ENCODE data around the gene ME2. TPM values are rescaled to one million over a fixed set of nuclear protein-coding genes. Genes with fewer than 3 reads are reported as not detected.
"Not testable (repeated sequence)": the region's sequence is repeated elsewhere in the genome, so short reads cannot be mapped to it uniquely, and the experiment has no call there.

ME2 gene
- total RNA-seq, 2 donors from 2014 or later = 38.3 to 59.4 TPM

DNA sequence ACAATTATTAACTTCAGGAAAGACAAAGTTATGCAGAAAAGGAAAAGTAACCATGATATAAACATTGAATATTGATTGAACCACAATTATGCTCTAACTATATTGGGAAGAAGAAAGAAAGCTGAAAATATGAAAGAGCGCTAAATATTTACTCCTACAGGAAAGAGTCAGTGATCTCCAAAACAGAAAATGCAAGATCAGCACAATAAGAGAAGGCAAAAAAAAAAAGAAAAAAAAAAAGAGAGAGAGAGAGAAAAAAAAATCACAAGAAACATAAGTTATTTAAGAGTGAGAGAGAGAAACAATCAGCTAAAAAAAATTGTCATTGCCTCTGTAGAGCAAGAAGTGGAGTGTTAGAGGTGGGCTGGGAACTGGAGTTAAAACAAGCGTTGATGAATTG lies 60.0 kb downstream of the ME2 start:
- Histone ChIP-seq H3K9me3 (no peaks in the 10 kb centered on the region), H3K27ac (no peak overlapping the region), H3K36me3 (no peaks in the 10 kb centered on the region), H3K4me1 (replicated peaks) (no peaks in the 10 kb centered on the region), H3K4me3 (no peak overlapping the region), H3K27me3 (replicated peaks; ENCODE audit: insufficient read depth) (no peaks in the 10 kb centered on the region)
- intact Hi-C loops (cut with DNase I) = no loop called here
- TF ChIP-seq, protein P1, sequence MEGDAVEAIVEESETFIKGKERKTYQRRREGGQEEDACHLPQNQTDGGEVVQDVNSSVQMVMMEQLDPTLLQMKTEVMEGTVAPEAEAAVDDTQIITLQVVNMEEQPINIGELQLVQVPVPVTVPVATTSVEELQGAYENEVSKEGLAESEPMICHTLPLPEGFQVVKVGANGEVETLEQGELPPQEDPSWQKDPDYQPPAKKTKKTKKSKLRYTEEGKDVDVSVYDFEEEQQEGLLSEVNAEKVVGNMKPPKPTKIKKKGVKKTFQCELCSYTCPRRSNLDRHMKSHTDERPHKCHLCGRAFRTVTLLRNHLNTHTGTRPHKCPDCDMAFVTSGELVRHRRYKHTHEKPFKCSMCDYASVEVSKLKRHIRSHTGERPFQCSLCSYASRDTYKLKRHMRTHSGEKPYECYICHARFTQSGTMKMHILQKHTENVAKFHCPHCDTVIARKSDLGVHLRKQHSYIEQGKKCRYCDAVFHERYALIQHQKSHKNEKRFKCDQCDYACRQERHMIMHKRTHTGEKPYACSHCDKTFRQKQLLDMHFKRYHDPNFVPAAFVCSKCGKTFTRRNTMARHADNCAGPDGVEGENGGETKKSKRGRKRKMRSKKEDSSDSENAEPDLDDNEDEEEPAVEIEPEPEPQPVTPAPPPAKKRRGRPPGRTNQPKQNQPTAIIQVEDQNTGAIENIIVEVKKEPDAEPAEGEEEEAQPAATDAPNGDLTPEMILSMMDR (IDR thresholded peaks at IDR 0.05) = no peak
- TF ChIP-seq POLR2A (IDR thresholded peaks at IDR 0.05) (no peak), POLR2AphosphoS5 (IDR thresholded peaks at IDR 0.05) (no peak)
- 91% methylated on average over 2 of the region's 2 CpGs for WGBS
- no peak for DNase-seq (ENCODE audit: low spot score)

DNA sequence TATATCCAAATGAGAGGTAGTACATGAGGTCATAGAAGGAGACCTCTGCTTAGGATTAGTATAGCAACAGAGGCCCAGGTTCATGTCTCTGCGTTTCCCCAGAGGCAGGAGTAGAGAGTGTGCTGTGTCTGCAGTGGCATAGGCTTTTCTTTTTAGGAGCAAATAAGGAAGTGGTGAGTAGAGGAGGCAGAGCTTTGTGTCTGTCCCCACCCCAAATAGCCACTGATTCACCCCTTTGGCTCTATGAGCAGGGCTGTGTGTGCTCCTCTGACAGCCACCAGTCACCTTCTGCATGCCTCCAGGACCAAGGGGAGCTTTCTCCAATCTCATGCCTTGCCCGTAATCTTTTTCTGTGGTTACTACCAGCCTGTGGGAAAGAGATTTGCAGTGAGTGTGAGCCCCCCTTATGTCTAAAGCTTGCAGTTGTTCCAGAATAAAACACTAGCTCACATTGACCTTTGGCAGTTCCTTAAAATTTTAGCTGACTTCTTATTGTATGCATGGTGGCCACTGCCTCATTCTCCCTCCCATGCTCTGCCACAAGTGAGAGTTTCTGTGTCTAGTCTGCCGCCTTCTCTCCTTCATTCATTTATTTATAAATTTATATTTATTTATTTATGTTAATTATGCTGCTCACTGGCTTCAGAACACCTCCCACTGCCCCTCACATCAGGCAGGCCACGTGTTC lies 65.5 kb downstream of the ME2 start:
- no peak overlapping the region for H3K4me3 ChIP-seq
- 83% methylated on average over 4 of the region's 4 CpGs for WGBS
- H3K36me3 ChIP-seq = no peaks in the 10 kb centered on the region
- no peak overlapping the region for H3K27ac ChIP-seq
- no peaks in the 10 kb centered on the region for H3K4me1 ChIP-seq (replicated peaks)
- H3K27me3 ChIP-seq (replicated peaks; ENCODE audit: insufficient read depth) = no peaks in the 10 kb centered on the region
- no peak for DNase-seq (ENCODE audit: low spot score)
- intact Hi-C loops (cut with DNase I) = no loop called here
- no peaks in the 10 kb centered on the region for H3K9me3 ChIP-seq
- TF ChIP-seq POLR2A (IDR thresholded peaks at IDR 0.05) = no peak

DNA sequence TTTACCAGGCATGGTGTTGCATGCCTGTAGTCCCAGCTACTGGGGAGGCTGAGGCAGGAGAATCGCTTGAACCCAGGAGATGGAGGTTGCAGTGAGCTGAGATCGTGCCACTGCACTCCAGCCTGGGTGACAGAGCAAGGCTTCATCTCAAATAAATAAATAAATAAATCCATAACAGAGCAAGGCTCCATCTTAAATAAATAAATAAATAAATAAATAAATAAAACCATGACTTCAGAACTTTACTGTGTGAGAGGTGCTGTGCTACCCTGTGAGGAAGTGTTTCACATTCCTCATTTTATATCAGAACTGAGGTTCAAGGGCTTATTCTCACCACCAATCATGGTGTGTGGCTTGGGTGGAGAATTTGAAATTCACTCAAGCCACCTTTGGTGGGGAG lies 67.0 kb downstream of the ME2 start:
- H3K36me3 ChIP-seq; H3K27ac ChIP-seq; H3K27me3 ChIP-seq (replicated peaks; ENCODE audit: insufficient read depth); DNase-seq (ENCODE audit: low spot score); H3K4me3 ChIP-seq; intact Hi-C loops (cut with DNase I); H3K9me3 ChIP-seq; H3K4me1 ChIP-seq (replicated peaks): not testable (repeated sequence)
- 94% methylated on average over 2 of the region's 2 CpGs for WGBS

DNA sequence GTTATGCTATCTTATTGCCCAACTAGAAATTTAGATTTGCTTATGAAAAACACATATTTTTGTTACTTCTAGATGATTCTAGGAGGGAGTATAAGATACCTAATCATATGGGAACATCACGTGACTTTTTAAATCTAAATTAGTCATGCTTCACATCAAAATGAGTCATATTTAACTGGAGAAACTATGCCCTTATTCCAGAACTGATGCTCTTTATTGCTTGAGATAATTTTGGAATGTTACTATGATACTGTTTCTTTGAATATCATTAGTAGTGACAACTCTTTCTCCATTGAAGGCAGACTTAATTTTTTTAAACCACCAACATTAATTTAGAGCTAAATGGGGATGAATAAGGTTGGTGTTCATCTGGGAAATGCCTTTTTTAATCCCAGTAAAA lies 69.0 kb downstream of the ME2 start:
- WGBS = 65% methylated on average over 1 of the region's 1 CpG
- no peaks in the 10 kb centered on the region for H3K4me1 ChIP-seq (replicated peaks)
- H3K27ac ChIP-seq = no peak overlapping the region
- no peaks in the 10 kb centered on the region for H3K36me3 ChIP-seq
- no peak overlapping the region for H3K4me3 ChIP-seq
- TF ChIP-seq POLR2A (IDR thresholded peaks at IDR 0.05) (no peak), POLR2AphosphoS5 (IDR thresholded peaks at IDR 0.05) (no peak)
- TF ChIP-seq, protein P1 (IDR thresholded peaks at IDR 0.05) = no peak
- H3K27me3 ChIP-seq (replicated peaks; ENCODE audit: insufficient read depth) = no peaks in the 10 kb centered on the region
- no peaks in the 10 kb centered on the region for H3K9me3 ChIP-seq
- DNase-seq (ENCODE audit: low spot score) = no peak
- intact Hi-C loops (cut with DNase I) = no loop called here

DNA sequence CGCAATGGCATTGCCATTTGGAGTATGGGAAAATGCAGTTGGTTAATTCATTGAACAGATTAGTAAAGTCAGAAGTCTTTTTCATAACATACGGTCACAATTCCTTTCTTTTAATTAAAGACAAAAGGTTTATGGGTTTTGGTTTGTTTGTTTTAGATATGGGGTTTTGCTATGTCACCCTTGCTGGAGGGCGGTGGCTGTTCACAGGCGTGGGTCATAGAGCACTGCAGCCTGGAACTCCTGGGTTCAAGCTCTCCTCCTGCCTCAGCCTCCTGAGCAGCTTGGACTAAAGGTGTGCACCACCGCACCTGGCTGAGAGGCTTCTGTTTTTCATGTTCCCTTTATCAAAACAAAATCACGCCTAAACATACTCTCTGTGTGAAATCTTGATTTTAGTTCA lies 70.3 kb downstream of the ME2 start:
- Histone ChIP-seq H3K36me3 (no peaks in the 10 kb centered on the region), H3K27me3 (replicated peaks; ENCODE audit: insufficient read depth) (no peaks in the 10 kb centered on the region), H3K9me3 (no peaks in the 10 kb centered on the region), H3K4me3 (no peak overlapping the region), H3K4me1 (replicated peaks) (no peaks in the 10 kb centered on the region), H3K27ac (no peak overlapping the region)
- TF ChIP-seq POLR2A (IDR thresholded peaks at IDR 0.05) (no peak), POLR2AphosphoS5 (IDR thresholded peaks at IDR 0.05) (no peak)
- TF ChIP-seq, protein P1 (IDR thresholded peaks at IDR 0.05) = no peak
- intact Hi-C loops (cut with DNase I) = no loop called here
- 94% methylated on average over 6 of the region's 6 CpGs for WGBS
- DNase-seq (ENCODE audit: low spot score) = no peak

- intact Hi-C loops (cut with DNase I) = no loop called here
- TF ChIP-seq POLR2A (IDR thresholded peaks at IDR 0.05) = no peak
- TF ChIP-seq, protein P1 (IDR thresholded peaks at IDR 0.05) = no peak
- no peak for TF ChIP-seq POLR2AphosphoS5 (IDR thresholded peaks at IDR 0.05)
- no peaks in the 10 kb centered on the region for H3K9me3 ChIP-seq
- no peaks in the 10 kb centered on the region for H3K27me3 ChIP-seq (replicated peaks; ENCODE audit: insufficient read depth)
- DNase-seq (ENCODE audit: low spot score) = no peak
- H3K4me1 ChIP-seq (replicated peaks) = no peaks in the 10 kb centered on the region
- H3K4me3 ChIP-seq = no peak overlapping the region
- no peak overlapping the region for H3K27ac ChIP-seq
- H3K36me3 ChIP-seq = no peaks in the 10 kb centered on the region
- 87% methylated on average over 4 of the region's 4 CpGs for WGBS
Observed at GRCh38 chr18:50950626-50951025, 71.7 kb downstream of the ME2 start.
